ENCODE data around the gene GAB4. TPM values are rescaled to one million over a fixed set of nuclear protein-coding genes. Genes with fewer than 3 reads are reported as not detected.

The GAB4 gene
- total and polyA plus RNA-seq, 2 of the 13 experiments (the other 11 are each of a cell fraction or from before 2014, with no cell fraction given), result not detected

GRCh38 chr22:16974298-16975084 is 33.5 kb downstream of the GAB4 start:
- ChIA-PET CTCF (ENCODE audit: low intra/inter-chr PET ratio, low total read pairs) (no interaction called here), POLR2A (no interaction called here)
- no peaks in the 10 kb centered on the region for H3K79me2 ChIP-seq (ENCODE audit: insufficient read depth, low read length)
- no peak for FAIRE-seq
- H3K4me1 ChIP-seq (ENCODE audit: insufficient read depth, low read length), result no peaks in the 10 kb centered on the region
- 6% methylated on average over 7 of the region's 11 CpGs for WGBS (ENCODE audit: low lambda C conversion rate)
- TF ChIP-seq MNT (IDR thresholded peaks at IDR 0.05), result peak; percentile 67
- no peak for TF ChIP-seq SMYD3 (CRISPR knock-in tag; IDR thresholded peaks at IDR 0.05)
- no peak overlapping the region for H3K4me3 ChIP-seq (replicated peaks in 1 of 3; ENCODE audit: insufficient read depth in 1 of 3, low read depth in 2 of 3, low read length in 3 of 3)
- no peak overlapping the region for H3K9ac ChIP-seq (ENCODE audit: insufficient read depth, low read depth, low read length)
- no peak for DNase-seq (ENCODE audit: low spot score)
- no peak overlapping the region for H3K4me2 ChIP-seq (ENCODE audit: low read depth, low read length)
- no peak for ATAC-seq
- H4K20me1 ChIP-seq (ENCODE audit: insufficient read depth, low read length), result no peaks in the 10 kb centered on the region
- intact Hi-C loops (cut with micrococcal nuclease; ENCODE audit: unreplicated experiment) (no loop called here), in situ Hi-C loops (cut with HindIII; ENCODE audit: extremely low pct_ligation_motif_present, low pct_unique_long_range_greater_than_20kb) (no loop called here)
- H3K36me3 ChIP-seq (replicated peaks in 1 of 2; ENCODE audit: control insufficient read depth in 1 of 2, insufficient read depth in 2 of 2, low read length in 2 of 2), result no peaks in the 10 kb centered on the region
- no peaks in the 10 kb centered on the region for H3K27me3 ChIP-seq (ENCODE audit: control insufficient read depth in 1 of 2, insufficient read depth in 2 of 2, low read length in 2 of 2)
- H3K27ac ChIP-seq (ENCODE audit: extremely low read length, insufficient read depth, low read length), result no peak overlapping the region
- no peak overlapping the region for H2AFZ ChIP-seq (ENCODE audit: low read length)
- no TSS peak for BruUV-seq (replicated peaks)
- no peaks in the 10 kb centered on the region for H3K9me3 ChIP-seq (ENCODE audit: low read length)

- POLR2A ChIA-PET, result no interaction called here
Measured at GRCh38 chr22:16973591-16974297, 34.3 kb downstream of the GAB4 start.

More at GRCh38 chr22:16973591-16974297, 34.3 kb downstream of the GAB4 start:
- ATAC-seq (no peak), DNase-seq (ENCODE audit: low spot score) (no peak), FAIRE-seq (no peak)
- Histone ChIP-seq H3K4me3 (replicated peaks in 1 of 3; ENCODE audit: insufficient read depth in 1 of 3, low read depth in 2 of 3, low read length in 3 of 3) (no peak overlapping the region), H3K27ac (ENCODE audit: extremely low read length, insufficient read depth, low read length) (no peak overlapping the region), H3K9me3 (ENCODE audit: low read length) (no peaks in the 10 kb centered on the region), H4K20me1 (ENCODE audit: insufficient read depth, low read length) (no peaks in the 10 kb centered on the region), H3K4me2 (ENCODE audit: low read depth, low read length) (no peak overlapping the region), H2AFZ (ENCODE audit: low read length) (no peak overlapping the region), H3K4me1 (ENCODE audit: insufficient read depth, low read length) (no peaks in the 10 kb centered on the region), H3K36me3 (replicated peaks in 1 of 2; ENCODE audit: control insufficient read depth in 1 of 2, insufficient read depth in 2 of 2, low read length in 2 of 2) (no peaks in the 10 kb centered on the region), H3K27me3 (ENCODE audit: control insufficient read depth in 1 of 2, insufficient read depth in 2 of 2, low read length in 2 of 2) (no peaks in the 10 kb centered on the region), H3K9ac (ENCODE audit: insufficient read depth, low read depth, low read length) (no peak overlapping the region), H3K79me2 (ENCODE audit: insufficient read depth, low read length) (no peaks in the 10 kb centered on the region)
- CTCF ChIA-PET (ENCODE audit: low intra/inter-chr PET ratio, low total read pairs), result no interaction called here
- WGBS (ENCODE audit: low lambda C conversion rate), result 0% methylated on average over 2 of the region's 2 CpGs
- BruUV-seq (replicated peaks), result no TSS peak
- in situ Hi-C loops (cut with HindIII; ENCODE audit: extremely low pct_ligation_motif_present, low pct_unique_long_range_greater_than_20kb) (no loop called here), intact Hi-C loops (cut with micrococcal nuclease; ENCODE audit: unreplicated experiment) (no loop called here)
- TF ChIP-seq POGZ (CRISPR knock-in tag; IDR thresholded peaks at IDR 0.05), result no peak
- no peak for TF ChIP-seq ZSCAN5A (CRISPR knock-in tag; IDR thresholded peaks at IDR 0.05; ENCODE audit: borderline replicate concordance)
- no peak for TF ChIP-seq HOXA7 (CRISPR knock-in tag; IDR thresholded peaks at IDR 0.05)
- no peak for TF ChIP-seq ZSCAN29 (CRISPR knock-in tag; conservative IDR thresholded peaks at IDR 0.05)
- TF ChIP-seq SIN3A (IDR thresholded peaks at IDR 0.05; ENCODE audit: borderline replicate concordance, low read depth, low read length), result no peak

Measured in HepG2 (cell line).